DOHH2 (cell line): ENCODE measurements around the gene ITGB4.
A peak's percentile ranks its signal among the peaks of the same experiment; 100 is the strongest.

Experiments used
- H3F3A ChIP-seq: fragments of 200-600 bp; sonication (generic), shearing (Covaris generic); 2 replicates; pipeline ENCODE4 v1.6.0; 2016; ENCODE audit warnings: antibody characterized with exemption, mild to moderate bottlenecking; ENCODE audit not compliant: control insufficient read depth, insufficient read depth
- H3K27ac ChIP-seq: fragments of 200-600 bp; sonication (generic); 2 replicates; pipeline ENCODE4 v1.5.1; 2014; ENCODE audit warnings: low read depth, mild to moderate bottlenecking, low read length, moderate library complexity
- H3K27me3 ChIP-seq: fragments of 200-600 bp; sonication (generic); 2 replicates; pipeline ENCODE4 v1.6.1; 2014; ENCODE audit warnings: mild to moderate bottlenecking, low read length, mixed read lengths; ENCODE audit not compliant: control insufficient read depth
- H3K36me3 ChIP-seq: fragments of 200-600 bp; sonication (generic); 2 replicates; pipeline ENCODE4 v1.6.1; 2014; ENCODE audit warnings: mild to moderate bottlenecking, low read length, moderate library complexity, mixed read lengths; ENCODE audit not compliant: control insufficient read depth
- H3K4me1 ChIP-seq: fragments of 200-600 bp; sonication (generic); 2 replicates; pipeline ENCODE4 v1.6.1; 2014; ENCODE audit warnings: mild to moderate bottlenecking, low read length, mixed read lengths; ENCODE audit not compliant: control insufficient read depth
- H3K4me2 ChIP-seq: fragments of 200-600 bp; sonication (generic); 2 replicates; pipeline ENCODE4 v1.6.0; 2014; ENCODE audit warnings: mild to moderate bottlenecking, low read length, moderate library complexity
- H3K4me3 ChIP-seq: fragments of 200-600 bp; sonication (generic); 2 replicates; pipeline ENCODE4 v1.5.1; 2014; ENCODE audit warnings: mild to moderate bottlenecking, low read length, mixed read lengths
- H3K79me2 ChIP-seq: fragments of 200-600 bp; sonication (generic); 2 replicates; pipeline ENCODE4 v1.6.1; 2014; ENCODE audit warnings: mild to moderate bottlenecking, low read length, mixed read lengths; ENCODE audit not compliant: control insufficient read depth
- H3K9me2 ChIP-seq: fragments of 200-600 bp; sonication (generic); replicated peaks from 2 replicates; pipeline ENCODE4 v1.6.1; 2014; ENCODE audit warnings: mild to moderate bottlenecking, low read length, mixed read lengths; ENCODE audit not compliant: control insufficient read depth
- H3K9me3 ChIP-seq: fragments of 200-600 bp; sonication (generic); 2 replicates; pipeline ENCODE4 v1.6.1; 2014; ENCODE audit warnings: antibody characterized with exemption, low read length, mixed read lengths; ENCODE audit not compliant: control insufficient read depth, insufficient read depth
- H4K20me1 ChIP-seq: fragments of 200-600 bp; sonication (generic); 2 replicates; pipeline ENCODE4 v1.6.0; 2014; ENCODE audit warnings: low read depth, mild to moderate bottlenecking, antibody characterized with exemption, low read length, moderate library complexity; ENCODE audit not compliant: control insufficient read depth, insufficient read depth
- CTCF ChIP-seq: fragments of 200-600 bp; sonication (generic); IDR thresholded peaks from one replicate; pipeline ENCODE4 v1.5.1; 2014; ENCODE audit warnings: antibody characterized with exemption, mild to moderate bottlenecking, low read depth, low read length; ENCODE audit not compliant: poor library complexity, severe bottlenecking
- EZH2phosphoT487 ChIP-seq: fragments of 200-600 bp; sonication (generic); IDR thresholded peaks from 2 replicates; pipeline ENCODE4 v1.6.1; 2017; ENCODE audit warnings: borderline replicate concordance, mild to moderate bottlenecking, antibody characterized with exemption, low read length, moderate library complexity, mixed read lengths

Gene ITGB4

DNA sequence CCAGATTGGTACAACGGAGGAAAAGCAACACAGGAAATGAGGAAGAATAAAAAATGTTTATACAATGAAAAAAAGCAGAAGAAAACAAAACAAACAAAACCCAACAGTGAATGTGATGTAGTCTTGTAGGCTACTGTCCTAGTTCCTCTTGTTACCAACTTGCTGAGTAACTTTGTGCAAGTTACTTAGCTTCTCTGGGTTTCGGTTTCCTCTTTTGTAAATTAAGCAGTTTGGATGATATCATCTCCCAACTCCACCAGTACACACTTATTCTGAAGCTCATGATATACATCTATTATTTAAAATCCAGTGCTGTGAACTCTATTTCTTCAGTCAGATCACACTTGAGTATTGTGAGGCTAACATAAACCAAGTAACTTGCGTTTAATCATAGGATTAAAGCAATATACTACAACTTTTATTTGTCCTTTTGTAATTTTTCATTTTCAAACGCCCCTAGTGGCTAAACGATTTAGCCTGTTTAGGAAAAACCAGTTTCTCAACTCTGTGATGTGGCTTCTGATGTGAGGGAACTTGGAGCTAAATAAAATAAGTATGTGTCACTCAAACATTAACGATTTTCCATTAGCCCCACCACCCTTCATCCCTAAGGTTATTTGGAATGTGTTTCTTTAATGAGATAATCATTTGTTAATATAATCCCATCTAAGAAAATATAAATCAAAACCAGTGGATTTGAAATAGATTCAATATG lies 62.0 kb downstream of the ITGB4 start:
- H3K27ac ChIP-seq = peak overlapping the region; percentile 97
- peak overlapping the region; percentile 95 for H3K4me3 ChIP-seq
- peaks cover 10% of the 10 kb centered on the region for H4K20me1 ChIP-seq
- H3K9me2 ChIP-seq = no peaks in the 10 kb centered on the region
- TF ChIP-seq CTCF (peak; percentile 91), EZH2phosphoT487 (no peak)
- H3F3A ChIP-seq = peaks cover 29% of the 10 kb centered on the region
- H3K9me3 ChIP-seq = no peaks in the 10 kb centered on the region
- H3K27me3 ChIP-seq = no peaks in the 10 kb centered on the region
- H3K4me1 ChIP-seq = peaks cover 64% of the 10 kb centered on the region
- H3K79me2 ChIP-seq = peaks cover 58% of the 10 kb centered on the region
- peaks cover 33% of the 10 kb centered on the region for H3K36me3 ChIP-seq
- peak overlapping the region; percentile 95 for H3K4me2 ChIP-seq

DNA sequence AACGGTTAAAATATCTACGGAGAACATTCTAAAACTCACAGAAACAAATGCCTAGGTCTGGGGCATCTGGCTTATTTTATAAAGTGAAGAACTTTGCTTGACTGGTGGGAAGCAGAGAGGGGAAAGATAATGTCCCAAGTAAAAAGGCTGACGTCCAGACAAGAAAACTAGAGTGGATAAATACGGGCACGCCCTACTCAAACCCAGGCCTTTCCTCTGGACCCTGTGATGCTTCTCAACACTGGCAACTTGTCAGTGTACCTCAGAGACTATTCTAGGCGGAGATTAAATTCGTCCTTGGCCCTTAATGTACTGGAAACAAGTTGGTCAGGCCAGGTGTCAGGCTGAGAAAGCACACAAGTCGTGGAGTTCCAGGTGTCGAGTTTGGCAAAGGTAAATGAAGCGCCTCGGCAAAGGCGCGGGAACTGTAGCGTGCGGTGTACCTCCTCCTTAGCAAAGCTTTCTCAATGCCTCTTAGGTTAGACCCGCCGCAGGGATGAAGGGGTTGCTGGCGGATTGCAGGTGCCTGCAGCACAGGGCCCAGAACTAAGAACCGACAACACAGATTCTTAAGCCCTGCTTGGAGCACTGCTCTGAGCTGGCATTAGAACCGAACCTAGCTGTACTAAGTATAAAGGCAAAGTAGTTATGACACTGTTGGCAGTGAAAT lies 62.7 kb downstream of the ITGB4 start:
- TF ChIP-seq EZH2phosphoT487 (no peak), CTCF (no peak)
- H3K4me3 ChIP-seq = peak overlapping the region; percentile 95
- peaks cover 3% of the 10 kb centered on the region for H4K20me1 ChIP-seq
- H3K9me2 ChIP-seq = no peaks in the 10 kb centered on the region
- H3K36me3 ChIP-seq = peaks cover 29% of the 10 kb centered on the region
- H3F3A ChIP-seq = peaks cover 23% of the 10 kb centered on the region
- peaks cover 62% of the 10 kb centered on the region for H3K4me1 ChIP-seq
- H3K27me3 ChIP-seq = no peaks in the 10 kb centered on the region
- no peaks in the 10 kb centered on the region for H3K9me3 ChIP-seq
- H3K27ac ChIP-seq = peak overlapping the region; percentile 97
- H3K4me2 ChIP-seq = peak overlapping the region; percentile 95
- H3K79me2 ChIP-seq = peaks cover 57% of the 10 kb centered on the region

DNA sequence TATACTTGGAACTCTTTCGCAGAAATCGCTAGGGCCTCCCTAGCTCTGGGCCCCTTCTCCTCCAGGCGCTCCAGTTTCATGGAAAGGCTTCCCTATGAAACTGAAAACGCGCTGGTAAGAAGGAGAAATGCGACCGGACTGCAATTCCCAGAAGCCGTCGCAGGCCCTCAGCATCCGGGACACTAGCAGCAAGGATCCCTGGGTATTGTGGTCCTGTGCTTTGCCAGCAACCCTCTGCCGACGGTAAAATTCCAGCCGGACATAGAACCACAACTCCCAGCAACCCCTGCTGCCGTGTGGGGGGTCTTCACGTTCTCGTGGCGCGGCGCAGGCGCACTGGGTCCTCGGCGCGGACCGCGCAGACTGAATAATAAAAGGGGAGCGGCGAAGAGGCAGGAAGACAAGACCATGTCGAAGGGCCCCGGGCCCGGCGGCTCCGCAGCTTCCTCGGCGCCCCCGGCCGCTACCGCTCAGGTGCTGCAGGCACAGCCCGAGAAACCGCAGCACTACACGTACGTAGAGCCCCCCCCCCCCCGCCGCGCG lies 63.3 kb downstream of the ITGB4 start, which contains the start of gene UNK:
Gene UNK, plus strand, starts transcription at position 334 of the 543 bp plus-strand sequence. Its CDS starts 75 bp downstream, at position 409.
- Histone ChIP-seq H3K4me1 (peaks cover 62% of the 10 kb centered on the region), H3K4me3 (peak within 1 kb of the TSS; percentile 95), H3K27ac (peak within 1 kb of the TSS; percentile 97), H3F3A (peaks cover 23% of the 10 kb centered on the region), H3K36me3 (peaks cover 24% of the 10 kb centered on the region), H3K9me2 (no peaks in the 10 kb centered on the region), H3K27me3 (no peaks in the 10 kb centered on the region), H3K9me3 (no peaks in the 10 kb centered on the region), H4K20me1 (no peaks in the 10 kb centered on the region), H3K4me2 (peak within 1 kb of the TSS; percentile 95), H3K79me2 (peaks cover 57% of the 10 kb centered on the region)
- TF ChIP-seq EZH2phosphoT487 (no peak), CTCF (no peak)
